Smooth muscle cell (in vitro differentiated cells): ENCODE results near the gene GPR162. TPM values are rescaled to one million over a fixed set of nuclear protein-coding genes. Genes with fewer than 3 reads are reported as not detected.
A peak's percentile ranks its signal among the peaks of the same experiment; 100 is the strongest.

Source experiments
- DNase-seq: peaks from one replicate; lab custom pipeline; 2025; ENCODE audit not compliant: unreplicated experiment; lab: John Stamatoyannopoulos, UW
- H2AFZ ChIP-seq: fragments of 200-600 bp; sonication (generic); 2 replicates; pipeline ENCODE4 v1.6.0; 2016; ENCODE audit warnings: antibody characterized with exemption, low read depth, mild to moderate bottlenecking
- H3F3A ChIP-seq: fragments of 200-600 bp; sonication (generic); 2 replicates; pipeline ENCODE4 v1.6.0; 2017; ENCODE audit warnings: antibody characterized with exemption, low read depth
- H3K27ac ChIP-seq: fragments of 200-600 bp; sonication (generic); 2 replicates; pipeline ENCODE4 v1.5.1; 2016; ENCODE audit warnings: low read depth, mild to moderate bottlenecking
- H3K27me3 ChIP-seq: fragments of 200-600 bp; sonication (generic); 2 replicates; pipeline ENCODE4 v1.6.1; 2016; ENCODE audit warnings: low read depth, mild to moderate bottlenecking
- H3K36me3 ChIP-seq: fragments of 200-600 bp; sonication (generic); 2 replicates; pipeline ENCODE4 v1.5.1; 2016; ENCODE audit warnings: low read depth
- H3K4me1 ChIP-seq: fragments of 200-600 bp; sonication (generic); 2 replicates; pipeline ENCODE4 v1.5.1; 2016; ENCODE audit warnings: low read depth
- H3K4me2 ChIP-seq: fragments of 200-600 bp; sonication (generic); 2 replicates; pipeline ENCODE4 v1.6.0; 2016; ENCODE audit warnings: mild to moderate bottlenecking
- H3K4me3 ChIP-seq: fragments of 200-600 bp; sonication (generic); 2 replicates; pipeline ENCODE4 v1.5.1; 2016; ENCODE audit warnings: mild to moderate bottlenecking
- H3K79me2 ChIP-seq: fragments of 200-600 bp; sonication (generic); 2 replicates; pipeline ENCODE4 v1.6.0; 2016; ENCODE audit warnings: low read depth, mild to moderate bottlenecking
- H3K9ac ChIP-seq: fragments of 200-600 bp; sonication (generic); 2 replicates; pipeline ENCODE4 v1.6.0; 2016; ENCODE audit warnings: low read depth
- H3K9me3 ChIP-seq: fragments of 200-600 bp; sonication (generic); replicated peaks from 2 replicates; pipeline ENCODE4 v1.5.1; 2016; ENCODE audit warnings: low read depth
- H4K20me1 ChIP-seq: fragments of 200-600 bp; sonication (generic); 2 replicates; pipeline ENCODE4 v1.6.0; 2016; ENCODE audit warnings: low read depth
- WGBS: methylation state at CpG from one replicate; pipeline ENCODE4 v1.1.7; 2016; ENCODE audit warnings: low lambda C conversion rate; 5-methylcytosine and 5-hydroxymethylcytosine counted together
- polyA plus RNA-seq: library from polyadenylated mRNA; unstranded; fragments of >200 nt; fragmentation: Nextera tagmentation; extraction: Ambion mirVana; gene quantifications from 2 replicates; pipeline ENCODE4 v1.2.1, GENCODE V29; 2016
- total RNA-seq: library from RNA; depleted of rRNA; stranded (reverse); fragments of >200 nt; gene quantifications from 2 replicates; pipeline ENCODE4 v1.2.3, GENCODE V29; 2014
- TF ChIP-seq, protein P1 (sequence below): fragments of 200-600 bp; sonication (generic); IDR thresholded peaks from 2 replicates; pipeline ENCODE4 v1.5.1; 2017; ENCODE audit warnings: borderline replicate concordance, mild to moderate bottlenecking, antibody characterized with exemption; ENCODE audit not compliant: insufficient read depth, poor library complexity, severe bottlenecking

Gene GPR162
- total and polyA plus RNA-seq, 2 experiments from 2014 or later, result 0.76 to 2.1 TPM

DNA sequence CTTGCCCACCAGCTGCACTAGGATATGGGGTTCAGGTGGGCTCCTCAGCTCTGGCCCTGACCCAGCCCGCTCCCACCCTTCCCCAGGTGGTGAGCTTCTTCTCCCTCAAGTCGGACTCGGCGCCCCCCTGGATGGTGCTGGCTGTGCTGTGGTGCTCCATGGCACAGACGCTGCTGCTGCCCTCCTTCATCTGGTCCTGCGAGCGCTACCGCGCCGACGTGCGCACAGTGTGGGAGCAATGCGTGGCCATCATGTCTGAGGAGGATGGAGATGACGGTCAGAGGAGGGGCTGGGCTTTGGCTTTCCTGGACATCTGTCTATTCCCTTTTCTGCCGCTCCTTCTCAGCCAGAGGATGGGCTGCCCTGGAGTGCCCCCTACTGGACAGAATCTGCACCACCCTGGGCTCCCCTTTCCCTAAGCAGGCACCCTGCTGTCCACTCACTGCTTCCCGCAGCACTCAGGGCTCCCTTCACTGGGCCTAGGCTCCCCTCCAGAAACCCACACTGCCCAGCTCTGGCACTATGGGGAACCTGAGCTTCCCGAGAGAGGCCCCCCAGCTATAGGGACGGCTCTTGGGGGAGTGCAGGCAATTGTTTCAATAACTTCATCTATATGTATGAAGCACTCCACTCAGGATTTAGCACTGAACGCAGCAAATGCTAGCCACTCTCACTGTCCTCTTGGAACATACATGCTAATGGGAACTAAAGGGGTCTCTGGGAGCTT is 3.9 kb downstream of the GPR162 start:
- peak; percentile 75 for DNase-seq
- 12% methylated on average over 17 of the region's 19 CpGs for WGBS
- Histone ChIP-seq H3K4me3 (peak overlapping the region; percentile 31), H3K4me2 (peak overlapping the region; percentile 88), H3K9ac (no peak overlapping the region), H3K4me1 (peaks cover 25% of the 10 kb centered on the region), H3K36me3 (no peaks in the 10 kb centered on the region), H3F3A (no peaks in the 10 kb centered on the region), H2AFZ (no peak overlapping the region), H3K9me3 (no peaks in the 10 kb centered on the region), H4K20me1 (peaks cover 10% of the 10 kb centered on the region), H3K79me2 (peaks cover 10% of the 10 kb centered on the region), H3K27me3 (peaks cover 5% of the 10 kb centered on the region), H3K27ac (no peak overlapping the region)
- TF ChIP-seq, protein P1, sequence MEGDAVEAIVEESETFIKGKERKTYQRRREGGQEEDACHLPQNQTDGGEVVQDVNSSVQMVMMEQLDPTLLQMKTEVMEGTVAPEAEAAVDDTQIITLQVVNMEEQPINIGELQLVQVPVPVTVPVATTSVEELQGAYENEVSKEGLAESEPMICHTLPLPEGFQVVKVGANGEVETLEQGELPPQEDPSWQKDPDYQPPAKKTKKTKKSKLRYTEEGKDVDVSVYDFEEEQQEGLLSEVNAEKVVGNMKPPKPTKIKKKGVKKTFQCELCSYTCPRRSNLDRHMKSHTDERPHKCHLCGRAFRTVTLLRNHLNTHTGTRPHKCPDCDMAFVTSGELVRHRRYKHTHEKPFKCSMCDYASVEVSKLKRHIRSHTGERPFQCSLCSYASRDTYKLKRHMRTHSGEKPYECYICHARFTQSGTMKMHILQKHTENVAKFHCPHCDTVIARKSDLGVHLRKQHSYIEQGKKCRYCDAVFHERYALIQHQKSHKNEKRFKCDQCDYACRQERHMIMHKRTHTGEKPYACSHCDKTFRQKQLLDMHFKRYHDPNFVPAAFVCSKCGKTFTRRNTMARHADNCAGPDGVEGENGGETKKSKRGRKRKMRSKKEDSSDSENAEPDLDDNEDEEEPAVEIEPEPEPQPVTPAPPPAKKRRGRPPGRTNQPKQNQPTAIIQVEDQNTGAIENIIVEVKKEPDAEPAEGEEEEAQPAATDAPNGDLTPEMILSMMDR, result peak; percentile 80

DNA sequence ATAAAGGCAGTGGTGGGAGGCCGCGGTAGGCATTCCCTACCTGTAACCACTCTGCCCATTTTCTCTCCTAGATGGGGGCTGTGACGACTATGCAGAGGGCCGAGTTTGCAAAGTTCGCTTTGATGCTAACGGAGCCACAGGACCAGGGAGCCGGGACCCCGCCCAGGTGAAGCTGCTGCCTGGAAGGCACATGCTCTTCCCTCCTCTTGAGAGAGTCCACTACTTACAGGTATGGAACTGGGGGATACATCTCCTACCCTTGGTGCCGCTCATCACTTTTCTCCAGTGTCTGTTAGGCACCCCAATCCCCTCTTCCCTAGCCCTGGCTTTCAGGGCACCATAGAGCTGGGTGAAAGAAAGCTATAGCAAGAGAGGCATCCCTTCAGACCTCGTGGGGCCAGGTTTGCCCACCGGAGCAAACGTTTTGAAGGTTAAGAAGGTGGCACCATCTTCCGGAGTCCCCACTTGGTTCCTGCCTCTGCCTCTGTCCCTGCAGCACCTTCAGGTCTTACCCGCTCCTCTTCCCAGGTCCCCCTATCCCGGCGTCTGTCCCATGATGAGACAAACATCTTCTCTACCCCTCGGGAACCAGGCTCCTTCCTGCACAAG is 4.6 kb downstream of the GPR162 start:
- TF ChIP-seq, protein P1, result no peak
- Histone ChIP-seq H3K9me3 (no peaks in the 10 kb centered on the region), H3K4me3 (no peak overlapping the region), H3F3A (no peaks in the 10 kb centered on the region), H3K27ac (no peak overlapping the region), H3K36me3 (no peaks in the 10 kb centered on the region), H3K27me3 (peaks cover 5% of the 10 kb centered on the region), H3K4me1 (peaks cover 22% of the 10 kb centered on the region), H2AFZ (no peak overlapping the region), H3K4me2 (no peak overlapping the region), H3K9ac (no peak overlapping the region), H3K79me2 (peaks cover 10% of the 10 kb centered on the region), H4K20me1 (peaks cover 10% of the 10 kb centered on the region)
- 84% methylated on average over 17 of the region's 17 CpGs for WGBS
- no peak for DNase-seq

DNA sequence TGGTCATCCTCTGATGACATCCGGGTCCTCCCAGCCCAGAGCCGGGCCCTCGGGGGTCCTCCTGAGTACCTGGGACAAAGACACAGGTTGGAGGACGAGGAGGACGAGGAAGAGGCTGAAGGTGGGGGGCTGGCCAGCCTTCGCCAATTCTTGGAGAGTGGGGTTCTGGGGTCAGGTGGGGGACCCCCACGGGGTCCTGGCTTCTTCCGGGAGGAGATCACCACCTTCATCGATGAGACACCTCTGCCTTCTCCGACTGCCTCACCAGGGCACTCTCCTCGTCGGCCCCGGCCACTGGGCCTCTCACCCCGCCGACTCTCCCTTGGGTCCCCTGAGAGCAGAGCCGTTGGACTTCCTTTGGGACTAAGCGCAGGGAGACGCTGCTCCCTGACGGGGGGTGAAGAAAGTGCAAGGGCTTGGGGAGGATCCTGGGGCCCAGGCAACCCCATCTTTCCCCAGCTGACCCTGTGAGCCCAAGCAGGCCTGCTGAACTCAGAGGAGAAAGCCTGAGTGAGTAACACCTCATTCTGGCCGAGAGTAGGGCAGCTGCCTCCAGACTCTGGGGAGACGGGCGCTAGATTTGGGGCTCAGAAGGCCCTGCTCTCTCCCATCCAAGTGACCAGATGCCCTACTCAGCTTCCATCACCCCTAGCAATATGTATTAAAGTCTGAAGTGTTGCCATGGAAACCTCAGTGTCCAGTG is 5.3 kb downstream of the GPR162 start:
- peak overlapping the region; percentile 42 for H3K4me2 ChIP-seq
- H3K27ac ChIP-seq, result no peak overlapping the region
- TF ChIP-seq, protein P1, result no peak
- no peak overlapping the region for H3K4me3 ChIP-seq
- no peak for DNase-seq
- no peaks in the 10 kb centered on the region for H3K36me3 ChIP-seq
- H2AFZ ChIP-seq, result no peak overlapping the region
- H3K79me2 ChIP-seq, result peaks cover 10% of the 10 kb centered on the region
- peaks cover 19% of the 10 kb centered on the region for H3K4me1 ChIP-seq
- 90% methylated on average over 20 of the region's 22 CpGs for WGBS
- H3K9ac ChIP-seq, result no peak overlapping the region
- no peaks in the 10 kb centered on the region for H3F3A ChIP-seq
- H4K20me1 ChIP-seq, result peaks cover 10% of the 10 kb centered on the region
- peaks cover 5% of the 10 kb centered on the region for H3K27me3 ChIP-seq
- no peaks in the 10 kb centered on the region for H3K9me3 ChIP-seq
